Stimulated activated CD8-positive, alpha-beta memory T cell treated with anti-CD3 and anti-CD28 coated beads, Interleukin-4, amount 100 ng/mL, for 48 hours (primary cell): ENCODE results near the gene ADIPOR2.
"Not testable (repeated sequence)": the region's sequence is repeated elsewhere in the genome, so short reads cannot be mapped to it uniquely, and the experiment has no call there.

Experiments
- DNase-seq: peaks from one replicate; pipeline ENCODE4 v3.0.0-alpha.2; 2020

Gene ADIPOR2

DNA sequence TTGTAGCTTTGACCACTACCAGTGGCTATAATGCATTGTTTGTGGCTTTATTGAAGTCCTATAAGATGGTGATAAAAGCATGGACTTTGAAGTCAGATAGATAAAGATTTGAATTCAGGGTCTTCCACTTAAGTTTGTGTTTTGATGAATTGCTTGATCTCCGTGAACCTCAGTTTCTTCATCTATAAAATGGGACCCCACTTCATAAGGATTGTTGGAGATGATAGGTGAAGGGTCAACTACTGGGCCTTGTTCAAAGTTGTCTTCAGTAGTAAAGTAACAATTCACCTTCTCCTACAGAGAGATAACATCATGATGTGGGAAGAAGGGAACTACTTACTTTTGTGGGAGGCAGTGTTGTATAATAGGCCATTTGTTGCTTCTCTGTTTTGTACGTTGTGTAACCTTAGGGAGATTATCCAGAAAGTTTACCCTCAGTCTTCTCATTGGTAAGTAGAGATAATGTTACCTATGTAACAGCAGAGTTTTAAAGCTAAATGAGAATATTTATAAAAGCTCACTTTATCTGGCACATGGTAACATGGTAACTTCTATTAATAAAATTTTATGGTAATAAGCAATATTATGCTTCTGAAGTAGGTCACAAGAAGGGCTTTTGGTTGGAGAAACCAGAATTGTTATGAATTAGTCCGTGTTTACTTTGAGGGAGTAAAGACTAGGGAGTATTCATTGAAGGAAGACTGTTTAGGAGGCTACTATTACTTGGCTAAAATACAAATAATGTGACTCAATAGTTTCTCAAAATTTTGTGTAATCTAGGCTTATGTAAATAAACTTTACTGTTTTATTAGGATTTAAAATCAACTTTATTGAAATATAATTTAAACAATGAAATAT lies 15.1 kb downstream of the ADIPOR2 start:
- no peak for DNase-seq

DNA sequence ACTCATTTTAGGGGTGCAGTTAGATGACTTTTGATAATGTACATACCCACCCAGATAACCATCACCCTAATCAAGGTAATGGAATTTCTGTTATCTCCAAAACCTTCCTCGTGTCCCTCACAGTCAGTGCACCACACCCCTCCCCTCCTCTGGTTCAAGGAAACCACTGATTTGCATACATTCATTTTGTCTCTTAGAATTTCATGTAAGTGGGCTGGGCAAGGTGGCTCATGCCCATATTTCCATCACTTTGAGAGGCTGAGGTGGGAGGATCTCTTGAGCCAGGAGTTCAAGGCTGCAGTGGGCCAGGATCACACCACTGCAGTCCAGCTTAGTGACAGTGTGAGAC lies 15.7 kb downstream of the ADIPOR2 start:
- no peak for DNase-seq

DNA sequence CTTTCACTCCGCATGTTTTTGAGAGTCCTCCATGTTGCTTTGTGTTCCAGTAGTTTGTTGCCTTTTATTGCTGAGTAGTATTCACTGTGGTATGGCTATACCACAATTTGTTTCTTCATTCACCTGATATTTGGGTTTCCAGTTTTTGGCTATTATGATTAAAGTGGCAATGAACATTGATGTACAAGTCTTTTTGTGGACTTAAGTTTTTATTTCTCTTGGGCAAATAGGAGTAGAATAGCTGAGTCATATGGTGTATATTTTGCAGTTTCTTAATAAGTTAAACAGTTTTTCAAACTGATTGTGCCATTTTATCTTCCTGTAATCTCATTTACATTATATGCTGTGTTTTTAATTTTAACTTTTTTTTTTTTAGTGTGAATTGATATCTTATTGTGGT lies 16.2 kb downstream of the ADIPOR2 start:
- DNase-seq, result no peak

DNA sequence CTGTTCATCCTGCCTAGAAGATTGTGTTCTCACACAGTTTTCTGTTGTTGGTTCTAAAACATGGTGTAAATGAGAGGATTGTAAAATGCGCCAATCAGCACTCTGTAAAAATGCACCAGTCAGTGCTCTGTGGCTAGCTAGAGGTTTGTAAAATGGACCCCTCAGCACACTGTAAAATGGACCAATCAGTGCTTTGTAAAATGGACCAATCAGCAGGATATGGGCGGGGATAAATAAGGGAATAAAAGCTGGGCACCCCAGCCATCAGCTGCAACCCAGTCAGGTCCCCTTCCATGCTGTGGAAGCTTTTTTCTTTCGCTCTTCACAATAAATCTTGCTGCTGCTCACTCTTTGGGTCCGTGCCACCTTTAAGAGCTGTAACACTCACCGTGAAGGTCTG lies 19.1 kb downstream of the ADIPOR2 start:
- DNase-seq, result not testable (repeated sequence)

DNA sequence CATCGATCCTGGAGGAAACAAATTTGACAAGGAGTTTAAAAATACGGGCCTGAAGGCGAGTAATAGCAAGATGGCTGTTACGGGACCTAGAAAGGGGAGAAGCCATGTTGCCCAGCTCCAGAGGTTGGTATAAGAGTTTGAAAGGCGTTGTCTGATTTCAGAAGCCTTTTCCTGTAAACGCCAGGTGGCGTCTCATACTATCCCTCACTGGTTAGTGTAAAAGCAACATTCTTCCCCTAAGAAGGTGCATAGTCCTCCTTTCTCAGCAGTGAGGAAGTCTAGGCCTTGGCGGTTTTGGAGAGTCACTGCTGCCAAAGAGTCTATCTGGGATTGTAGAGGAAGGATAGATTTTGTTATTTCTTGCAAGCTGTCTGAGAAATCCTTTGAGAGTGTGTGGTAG lies 20.0 kb downstream of the ADIPOR2 start:
- not testable (repeated sequence) for DNase-seq

DNA sequence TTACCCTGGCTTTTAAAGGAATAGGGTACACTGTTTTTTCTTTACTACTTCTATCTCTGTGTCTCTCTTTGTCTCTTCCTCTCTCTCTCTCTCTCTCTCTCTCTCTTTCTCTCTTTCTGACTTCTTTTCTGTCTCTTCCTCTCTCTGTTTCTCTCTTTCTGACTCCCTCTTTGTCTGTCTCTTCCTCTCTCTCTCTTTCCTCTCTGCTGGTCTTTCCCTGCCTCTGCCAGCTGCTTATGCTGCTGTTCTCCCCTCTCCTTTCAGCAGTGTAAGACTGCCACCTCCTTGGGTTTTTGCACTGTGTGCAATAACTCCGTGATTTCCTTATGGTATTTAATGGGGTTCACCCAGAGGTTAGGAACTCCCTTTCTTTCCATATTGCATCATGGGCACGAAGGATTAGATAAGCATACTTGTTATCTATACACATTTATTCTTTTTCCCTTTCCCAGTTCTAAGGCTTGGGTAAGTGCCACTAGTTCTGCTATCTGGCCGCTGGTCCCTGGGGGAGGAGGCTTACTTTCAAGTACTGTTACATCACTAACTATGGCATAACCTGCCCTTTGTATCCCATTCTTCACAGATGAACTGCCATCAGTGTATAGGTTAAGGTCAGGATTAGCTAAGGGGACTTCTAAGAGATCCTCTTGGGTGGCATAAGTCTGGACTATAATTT lies 20.8 kb downstream of the ADIPOR2 start:
- DNase-seq, result not testable (repeated sequence)

DNA sequence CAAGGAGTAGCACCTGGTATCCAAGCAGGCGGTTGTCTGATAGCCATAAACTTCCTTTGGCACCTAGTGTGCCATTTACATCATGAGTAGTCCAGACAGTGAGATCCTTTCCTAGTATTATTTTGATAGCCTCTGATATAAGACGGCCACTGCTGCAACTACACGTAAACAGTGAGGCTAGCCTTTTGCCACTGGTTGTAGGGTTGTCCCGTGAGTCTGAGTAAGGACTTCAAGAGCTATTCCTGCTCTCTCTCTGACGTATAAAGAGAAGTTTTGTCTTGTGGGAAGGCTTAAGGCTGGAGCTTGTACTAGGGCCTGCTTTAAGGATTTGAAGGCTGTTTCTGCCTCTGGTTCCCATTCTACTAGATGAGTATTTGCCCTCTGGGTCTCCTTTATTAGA lies 21.4 kb downstream of the ADIPOR2 start:
- not testable (repeated sequence) for DNase-seq

DNA sequence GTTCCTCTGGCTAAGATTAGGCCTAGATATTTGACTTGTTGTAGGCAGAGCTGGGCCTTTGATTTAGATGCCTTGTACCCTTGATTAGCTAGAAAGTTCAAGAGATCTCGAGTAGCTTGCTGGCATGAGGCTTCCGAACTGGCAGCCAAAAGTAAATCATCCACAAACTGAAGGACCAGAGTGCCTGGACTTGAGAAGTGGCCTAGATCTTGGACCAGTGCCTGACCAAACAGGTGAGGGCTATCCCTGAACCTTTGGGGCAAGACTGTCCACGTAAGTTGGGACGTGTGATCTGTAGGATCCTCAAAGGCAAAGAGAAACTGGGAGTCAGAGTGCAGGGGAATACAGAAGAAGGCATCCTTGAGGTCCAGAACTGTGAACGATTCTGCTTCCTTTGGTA lies 22.0 kb downstream of the ADIPOR2 start:
- DNase-seq, result not testable (repeated sequence)

DNA sequence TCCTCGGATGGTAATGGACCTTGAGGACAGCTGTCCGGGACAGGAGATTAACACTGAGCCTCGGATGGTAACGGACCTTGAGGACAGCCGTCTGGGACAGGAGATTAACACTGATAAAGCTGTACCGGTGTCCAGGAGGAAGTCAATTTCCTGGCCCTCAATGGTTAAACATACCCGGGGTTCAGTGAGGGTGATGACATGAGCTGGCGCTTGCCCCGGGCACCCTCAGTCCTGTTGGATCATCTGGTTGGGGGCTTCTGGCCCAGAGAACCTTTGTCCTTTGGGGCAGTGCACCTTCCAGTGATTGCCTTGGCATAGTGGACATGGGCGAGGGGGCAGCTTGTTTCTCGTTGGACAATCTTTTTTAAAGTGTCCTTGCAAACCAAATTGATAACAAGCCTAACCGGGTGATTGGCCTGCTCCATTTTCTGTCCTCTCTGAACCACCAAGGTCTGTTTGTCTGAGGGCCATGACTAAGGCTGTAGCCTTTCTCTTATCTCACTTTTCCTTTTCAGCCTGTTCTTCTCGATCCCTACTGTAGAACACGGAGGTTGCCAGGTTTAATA lies 23.0 kb downstream of the ADIPOR2 start:
- not testable (repeated sequence) for DNase-seq

DNA sequence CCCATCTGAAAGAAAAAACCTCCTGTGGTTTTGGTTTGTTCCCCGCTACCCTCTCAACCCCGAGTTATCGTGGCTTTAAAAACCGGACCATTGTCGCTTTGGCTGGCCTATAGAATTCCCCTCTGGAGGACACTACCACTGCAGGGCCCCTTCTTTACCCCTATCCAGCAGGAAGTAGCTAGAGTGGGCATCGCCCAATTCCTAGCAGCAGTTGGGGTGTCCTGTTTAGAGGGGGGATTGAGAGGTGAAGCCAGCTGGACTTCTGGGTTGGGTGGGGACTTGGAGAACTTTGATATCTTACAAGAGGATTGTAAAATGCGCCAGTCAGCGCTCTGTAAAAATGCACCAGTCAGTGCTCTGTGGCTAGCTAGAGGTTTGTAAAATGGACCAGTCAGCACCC lies 24.6 kb downstream of the ADIPOR2 start:
- not testable (repeated sequence) for DNase-seq

DNA sequence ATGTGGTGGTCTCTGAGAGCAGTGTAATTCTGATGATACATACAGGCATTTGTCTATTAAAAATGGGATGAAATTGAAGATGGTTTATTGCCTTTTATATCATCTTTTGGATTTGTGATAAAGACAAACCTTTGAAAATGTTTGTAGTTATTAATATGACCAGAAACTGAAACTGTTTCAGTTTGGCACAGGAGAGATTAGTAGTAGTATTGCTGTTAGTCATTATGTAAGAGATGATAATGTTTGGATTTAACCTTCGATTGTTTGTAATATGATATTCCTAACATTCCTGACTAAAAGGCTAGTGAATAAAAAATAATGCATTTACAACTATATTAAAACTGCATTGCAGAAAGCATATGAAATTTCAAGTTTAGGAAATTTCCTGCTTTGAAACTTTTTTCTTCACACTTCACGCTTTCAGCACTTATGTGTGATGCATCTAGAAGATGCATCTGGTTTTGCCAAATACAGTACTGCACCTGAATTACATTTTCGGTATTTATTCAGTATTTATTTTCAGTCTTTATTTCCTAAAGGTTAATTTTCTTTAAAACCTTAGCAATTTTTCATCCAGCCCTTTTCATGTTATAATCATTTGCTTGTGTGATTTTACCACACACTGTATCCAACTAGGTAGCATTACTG lies 25.5 kb downstream of the ADIPOR2 start:
- DNase-seq, result no peak

DNA sequence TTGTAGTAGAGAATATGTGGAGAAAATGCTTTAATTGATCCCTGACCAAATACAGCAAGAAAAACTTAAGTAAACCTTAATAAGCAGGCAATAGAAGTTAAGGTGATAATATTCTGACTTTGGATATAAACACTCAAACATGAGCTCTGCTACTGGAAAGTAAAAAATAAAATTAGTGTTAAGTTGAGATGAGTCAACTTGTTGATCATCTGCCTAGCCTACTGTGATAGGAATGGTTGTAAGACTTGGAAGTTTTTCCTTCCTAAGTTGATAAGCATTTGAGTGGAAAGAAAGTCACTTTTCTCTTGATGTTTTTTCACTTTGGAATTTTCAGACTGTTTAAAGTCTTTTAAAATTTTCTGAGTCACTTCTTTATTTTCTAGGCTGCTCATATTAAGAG lies 26.0 kb downstream of the ADIPOR2 start:
- DNase-seq, result no peak

DNA sequence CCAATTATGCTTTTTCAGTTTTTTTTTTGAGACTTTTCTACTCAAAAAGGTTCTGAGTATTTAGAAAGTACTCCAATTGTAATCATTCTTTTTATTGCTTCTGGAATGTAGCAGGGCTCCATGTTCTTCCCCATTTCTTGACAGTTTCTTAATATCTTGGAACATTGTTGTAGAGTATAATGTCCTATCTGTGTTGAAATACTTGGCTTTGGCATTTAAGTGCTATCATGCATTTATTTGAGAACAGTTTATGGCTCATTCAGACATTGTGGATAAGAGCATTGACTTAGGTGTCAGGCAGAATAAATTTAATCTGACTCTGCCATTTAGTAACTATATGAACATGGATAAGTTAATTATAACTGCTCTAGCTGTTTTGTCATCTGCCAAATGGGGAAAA lies 28.3 kb downstream of the ADIPOR2 start:
- no peak for DNase-seq

DNA sequence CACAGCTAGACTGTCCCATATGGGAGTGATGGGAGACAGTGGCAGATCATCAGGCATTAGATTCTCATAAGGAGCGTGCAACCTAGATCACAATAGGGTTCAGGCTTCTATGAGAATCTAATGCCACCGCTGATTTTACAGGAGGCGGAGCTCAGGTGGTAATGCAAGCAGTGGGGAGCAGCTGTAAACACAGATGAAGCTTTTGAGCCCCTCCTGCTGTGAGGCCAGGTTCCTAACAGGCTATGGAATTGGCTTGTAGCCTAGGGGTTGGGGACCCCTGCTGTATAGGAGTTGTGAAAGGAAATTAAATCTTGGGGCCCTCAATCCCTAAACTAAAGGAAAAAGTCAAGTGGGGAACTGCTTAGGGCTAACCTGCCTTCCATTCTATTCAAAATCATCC lies 29.6 kb downstream of the ADIPOR2 start:
- DNase-seq, result no peak

DNA sequence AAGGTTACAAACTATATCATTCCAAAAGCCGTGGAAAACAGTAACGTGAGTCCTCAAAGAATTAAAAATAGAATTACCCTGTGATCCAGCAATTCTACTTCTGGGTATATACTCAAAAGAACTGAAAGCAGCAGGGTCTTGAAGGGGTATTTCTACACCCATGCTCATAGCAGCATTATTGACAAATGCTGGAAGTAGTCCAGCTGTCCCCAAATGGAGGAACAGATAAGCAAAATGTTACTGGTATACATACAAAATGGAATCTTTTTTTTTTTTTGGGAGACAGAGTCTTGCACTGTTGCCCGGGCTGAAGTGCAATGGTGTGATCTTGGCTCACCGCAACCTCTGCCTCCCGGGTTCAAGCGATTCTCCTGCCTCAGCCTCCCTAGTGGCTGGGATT lies 32.9 kb downstream of the ADIPOR2 start:
- no peak for DNase-seq

DNA sequence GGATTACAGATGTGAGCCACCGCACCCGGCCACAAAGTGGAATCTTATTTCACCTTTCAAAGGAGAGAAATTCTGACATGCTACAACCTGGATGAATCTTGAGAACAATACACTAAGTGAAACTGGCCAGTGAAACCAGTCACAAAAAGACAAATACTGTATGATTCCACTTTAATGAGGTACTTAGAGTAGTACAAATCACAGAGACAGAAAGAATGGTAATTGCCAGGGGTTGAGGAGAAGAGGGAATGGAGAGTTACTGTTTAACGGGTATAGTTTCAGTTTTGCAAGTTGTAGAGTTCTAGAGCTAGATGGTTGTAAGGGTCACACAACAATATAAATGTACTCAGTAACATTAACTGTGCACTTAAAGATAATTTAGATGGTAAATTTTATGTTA lies 33.4 kb downstream of the ADIPOR2 start:
- no peak for DNase-seq

DNA sequence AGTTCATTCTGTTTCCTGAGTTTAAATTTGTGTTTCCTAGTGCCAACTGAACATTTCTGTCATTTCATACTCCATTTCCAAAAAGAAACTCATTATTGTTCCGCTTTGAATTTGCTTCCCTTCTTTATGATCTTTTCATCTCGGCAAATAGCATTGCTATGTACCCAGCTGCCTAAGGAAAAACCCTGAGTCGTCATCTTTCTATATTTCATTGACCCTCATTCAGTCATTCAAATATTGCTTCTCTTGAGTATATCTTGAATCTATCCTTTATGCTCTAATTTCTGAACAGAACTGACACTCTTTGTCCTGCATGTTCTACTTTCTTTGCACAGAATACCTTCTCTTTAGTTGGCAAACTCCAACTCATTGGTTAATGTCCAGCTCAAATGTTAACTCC lies 35.9 kb downstream of the ADIPOR2 start:
- no peak for DNase-seq

DNA sequence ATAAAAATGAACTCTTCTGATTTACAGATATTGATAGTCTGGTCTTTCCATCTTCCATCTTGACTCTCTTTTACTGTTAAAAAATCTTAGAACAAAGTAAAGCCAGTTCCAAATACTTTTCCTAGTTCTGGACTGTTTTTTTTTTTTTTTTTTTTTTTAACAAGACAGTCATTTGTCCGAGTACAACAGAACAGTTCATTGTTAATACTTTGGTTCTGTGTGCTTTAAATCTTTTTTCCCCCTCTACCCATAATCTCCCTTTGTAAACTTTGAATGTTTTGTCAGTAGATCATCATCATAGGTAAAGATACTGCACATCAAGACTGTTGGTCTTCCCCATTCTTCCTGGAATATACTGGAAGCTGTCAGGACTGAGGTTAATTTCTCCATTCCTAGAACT lies 38.0 kb downstream of the ADIPOR2 start:
- DNase-seq, result no peak

DNA sequence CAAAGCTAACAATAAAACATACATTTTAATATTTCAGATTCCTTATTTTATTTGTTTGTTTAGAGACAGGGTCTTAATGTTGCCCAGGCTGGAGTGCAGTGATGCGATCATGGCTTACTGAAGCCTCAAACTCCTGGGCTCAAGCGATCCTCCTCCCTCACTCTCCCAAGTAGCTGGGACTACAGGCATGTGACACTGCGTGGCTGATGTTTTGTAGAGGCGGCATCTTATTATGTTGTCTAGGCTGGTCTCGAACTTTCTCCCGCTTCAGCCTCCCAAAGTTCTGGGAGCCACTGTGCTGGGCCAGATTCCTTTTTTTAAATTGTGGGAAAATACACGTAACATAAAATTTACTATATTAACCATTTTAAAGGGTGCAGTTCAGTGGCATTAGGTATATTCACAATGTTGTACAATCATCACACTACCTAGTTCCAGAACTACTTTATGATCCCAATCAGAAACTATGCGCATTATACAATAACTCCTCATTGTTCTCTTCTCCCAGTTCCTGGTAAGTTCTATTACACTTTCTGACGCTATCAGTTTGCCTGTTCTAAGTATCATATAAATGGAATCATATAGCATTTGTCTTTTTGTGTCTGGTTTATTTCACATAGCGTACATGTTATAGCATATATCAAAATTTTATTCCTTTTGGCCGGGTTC lies 40.3 kb downstream of the ADIPOR2 start:
- no peak for DNase-seq

DNA sequence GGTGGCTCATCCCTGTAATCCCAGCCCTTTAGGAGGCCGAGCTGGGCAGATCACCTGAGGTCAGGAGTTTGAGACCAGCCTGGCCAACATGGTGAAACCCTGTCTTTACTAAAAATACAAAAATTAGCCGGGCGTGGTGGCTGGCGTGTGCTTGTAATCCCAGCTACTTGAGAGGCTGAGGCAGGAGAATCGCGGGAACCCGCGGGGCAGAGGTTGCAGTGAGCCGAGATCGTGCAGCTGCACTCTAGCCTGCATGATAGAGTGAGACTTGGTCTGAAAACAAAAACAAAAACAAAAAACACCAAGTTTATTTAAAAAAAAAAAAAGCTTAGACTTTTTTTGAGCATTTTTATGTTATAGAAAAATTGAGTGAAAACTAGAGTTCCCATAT lies 40.8 kb downstream of the ADIPOR2 start:
- not testable (repeated sequence) for DNase-seq

DNA sequence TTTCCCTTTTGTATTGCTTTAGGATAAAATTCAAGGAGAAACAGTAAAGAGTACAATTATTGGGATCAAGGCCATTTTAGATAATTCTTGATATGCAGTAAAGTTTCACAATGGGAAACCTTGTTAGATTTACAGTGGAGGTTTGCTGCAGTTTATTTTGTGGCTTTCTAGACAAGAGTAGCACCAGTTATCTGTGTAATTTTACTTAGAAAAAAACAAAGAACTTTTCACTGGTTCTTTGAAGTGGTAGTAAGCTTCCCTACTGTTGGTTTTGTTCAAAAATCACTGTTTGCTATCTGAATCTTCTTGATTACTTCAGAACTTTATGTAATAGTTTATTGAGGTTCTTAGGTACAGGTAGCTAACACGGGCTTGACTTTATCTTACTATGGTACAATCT lies 42.0 kb downstream of the ADIPOR2 start:
- DNase-seq, result no peak

DNA sequence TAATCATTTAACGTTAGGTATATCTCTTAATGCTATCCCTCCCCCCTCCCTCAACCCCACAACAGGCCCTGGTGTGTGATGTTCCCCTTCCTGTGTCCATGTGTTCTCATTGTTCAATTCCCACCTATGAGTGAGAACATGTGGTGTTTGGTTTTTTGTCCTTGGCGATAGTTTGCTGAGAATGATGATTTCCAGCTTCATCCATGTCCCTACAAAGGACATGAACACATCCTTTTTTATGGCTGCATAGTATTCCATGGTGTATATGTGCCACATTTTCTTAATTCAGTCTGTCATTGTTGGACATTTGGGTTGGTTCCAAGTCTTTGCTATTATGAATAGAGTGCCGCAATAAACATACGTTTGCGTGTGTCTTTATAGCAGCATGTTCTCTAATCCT lies 42.8 kb downstream of the ADIPOR2 start:
- DNase-seq, result not testable (repeated sequence)

DNA sequence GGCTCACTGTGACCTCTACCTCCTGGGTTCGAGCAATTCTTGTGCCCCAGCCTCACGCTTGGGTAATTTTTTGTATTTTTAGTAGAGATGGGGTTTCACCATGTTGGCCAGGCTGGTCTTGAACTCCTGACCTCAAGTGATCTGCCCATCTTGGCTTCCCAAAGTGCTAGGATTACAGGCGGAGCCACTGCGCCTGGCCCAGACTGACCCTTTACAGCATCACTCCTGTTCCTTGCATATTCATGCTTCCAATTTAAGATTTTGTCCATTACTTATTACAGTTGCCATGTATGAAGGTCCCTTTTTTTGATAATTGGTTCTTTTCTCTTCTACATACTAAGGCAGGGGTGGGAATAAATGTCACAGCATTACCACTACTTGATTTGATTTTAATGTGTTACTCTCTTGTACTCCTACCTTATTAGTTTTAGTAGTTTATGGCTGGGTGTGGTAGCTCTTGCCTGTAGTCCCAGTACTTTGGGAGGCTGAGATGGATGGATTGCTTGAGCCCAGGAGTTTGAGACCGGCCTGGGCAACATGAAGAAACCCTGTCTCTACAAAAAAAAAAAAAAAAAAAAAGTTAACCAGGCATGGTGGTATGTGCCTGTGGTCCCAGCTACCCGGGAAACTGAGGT lies 46.9 kb downstream of the ADIPOR2 start:
- DNase-seq, result no peak
